A673 (cell line): Measurements from ENCODE around the gene MZB1.

ENCODE experiments used
- CTCF ChIP-seq: fragments of 300-800, 200-600 bp; sonication (generic); conservative IDR thresholded peaks from 2 replicates; pipeline ENCODE4 v1.5.1; 2017; ENCODE audit warnings: low read depth, mild to moderate bottlenecking, antibody characterized with exemption, low read length, moderate library complexity, mixed read lengths
- EZH2 ChIP-seq: fragments of 200-600 bp; sonication (generic); IDR thresholded peaks from 2 replicates; pipeline ENCODE4 v1.6.1; 2017; ENCODE audit warnings: borderline replicate concordance, low read depth, mild to moderate bottlenecking, mixed read lengths, antibody characterized with exemption, low read length; ENCODE audit not compliant: poor library complexity, severe bottlenecking

- no peak for TF ChIP-seq CTCF
- no peak for TF ChIP-seq EZH2
Measured at GRCh38 chr5:139407517-139407916, 17.8 kb upstream of the MZB1 start.
